H9 (cell line): ENCODE data around the gene ING1. TPM values are rescaled to one million over a fixed set of nuclear protein-coding genes. Genes with fewer than 3 reads are reported as not detected.

Experiments
- DNase-seq: peaks from one replicate; pipeline ENCODE4 v3.0.0-alpha.2; 2017
- H2AFZ ChIP-seq: one replicate; pipeline ENCODE4 v1.6.1; 2013; ENCODE audit warnings: mild to moderate bottlenecking, low read length, control low read depth, moderate library complexity
- H2AK5ac ChIP-seq: 2 replicates; pipeline ENCODE4 v1.6.1; 2013; ENCODE audit warnings: low read length, control low read depth, mixed read lengths; ENCODE audit not compliant: insufficient read length
- H2BK120ac ChIP-seq: one replicate; pipeline ENCODE4 v1.6.1; 2013; ENCODE audit warnings: low read depth, mild to moderate bottlenecking, low read length, control low read depth, inconsistent platforms; ENCODE audit not compliant: poor library complexity, severe bottlenecking
- H2BK12ac ChIP-seq: 2 replicates; pipeline ENCODE4 v1.6.1; 2013; ENCODE audit warnings: low read length, control low read depth, mixed read lengths, low read depth; ENCODE audit not compliant: insufficient read length
- H2BK15ac ChIP-seq: 2 replicates; pipeline ENCODE4 v1.6.1; 2013; ENCODE audit warnings: low read depth, low read length, control low read depth
- H2BK20ac ChIP-seq: one replicate; pipeline ENCODE4 v1.6.1; 2013; ENCODE audit warnings: low read depth, mild to moderate bottlenecking, low read length, control low read depth, inconsistent platforms; ENCODE audit not compliant: poor library complexity, severe bottlenecking
- H2BK5ac ChIP-seq: 2 replicates; pipeline ENCODE4 v1.6.1; 2013; ENCODE audit warnings: low read length, control low read depth, mixed read lengths; ENCODE audit not compliant: insufficient read length
- H3K14ac ChIP-seq: 2 replicates; pipeline ENCODE4 v1.6.1; 2013; ENCODE audit warnings: low read length, control low read depth; ENCODE audit not compliant: insufficient read depth
- H3K18ac ChIP-seq: 2 replicates; pipeline ENCODE4 v1.6.1; 2013; ENCODE audit warnings: low read depth, mild to moderate bottlenecking, mixed read lengths, low read length, control low read depth; ENCODE audit not compliant: insufficient read length
- H3K23ac ChIP-seq: 2 replicates; pipeline ENCODE4 v1.6.1; 2013; ENCODE audit warnings: low read length, control low read depth, mixed read lengths, low read depth; ENCODE audit not compliant: insufficient read length
- H3K23me2 ChIP-seq: 2 replicates; pipeline ENCODE4 v1.6.1; 2013; ENCODE audit warnings: low read depth, mild to moderate bottlenecking, mixed read lengths, low read length, control low read depth; ENCODE audit not compliant: insufficient read length, poor library complexity, severe bottlenecking
- H3K27ac ChIP-seq: 2 replicates; pipeline ENCODE4 v1.5.1; 2013; ENCODE audit warnings: low read length, control low read depth, mixed read lengths, low read depth; ENCODE audit not compliant: insufficient read length
- H3K27me3 ChIP-seq: 2 replicates; pipeline ENCODE4 v1.6.1; 2013; ENCODE audit warnings: low read length, control low read depth, inconsistent platforms; ENCODE audit not compliant: insufficient read depth
- H3K4ac ChIP-seq: 2 replicates; pipeline ENCODE4 v1.6.1; 2013; ENCODE audit warnings: low read depth, mild to moderate bottlenecking, control low read depth, inconsistent platforms, low read length, moderate library complexity
- H3K4me1 ChIP-seq: 2 replicates; pipeline ENCODE4 v1.6.1; 2013; ENCODE audit warnings: low read length, control low read depth, inconsistent platforms; ENCODE audit not compliant: insufficient read depth
- H3K4me2 ChIP-seq: 2 replicates; pipeline ENCODE4 v1.6.1; 2013; ENCODE audit warnings: low read length, control low read depth, mixed read lengths; ENCODE audit not compliant: insufficient read length, insufficient read depth
- H3K56ac ChIP-seq: 2 replicates; pipeline ENCODE4 v1.6.1; 2013; ENCODE audit warnings: low read depth, mild to moderate bottlenecking, mixed read lengths, low read length, control low read depth; ENCODE audit not compliant: insufficient read length
- H3K79me1 ChIP-seq: 2 replicates; pipeline ENCODE4 v1.6.1; 2013; ENCODE audit warnings: low read depth, mild to moderate bottlenecking, moderate library complexity, low read length, control low read depth, inconsistent platforms; ENCODE audit not compliant: insufficient read depth, poor library complexity, severe bottlenecking
- H3K79me2 ChIP-seq: 2 replicates; pipeline ENCODE4 v1.6.1; 2013; ENCODE audit warnings: low read length, control low read depth, inconsistent platforms; ENCODE audit not compliant: insufficient read depth
- H3K9ac ChIP-seq: 2 replicates; pipeline ENCODE4 v1.6.1; 2013; ENCODE audit warnings: low read length, control low read depth, mixed read lengths; ENCODE audit not compliant: insufficient read length; ENCODE audit errors: extremely low read depth
- H3K9me3 ChIP-seq: one replicate; pipeline ENCODE4 v1.6.1; 2013; ENCODE audit warnings: low read depth, low read length, inconsistent platforms; ENCODE audit not compliant: control insufficient read depth
- H3T11ph ChIP-seq: one replicate; pipeline ENCODE4 v1.6.1; 2013; ENCODE audit warnings: mild to moderate bottlenecking, low read length, control low read depth, inconsistent platforms
- H4K20me1 ChIP-seq: one replicate; pipeline ENCODE4 v1.6.1; 2013; ENCODE audit not compliant: control insufficient read depth, insufficient read length, insufficient read depth
- H4K5ac ChIP-seq: 2 replicates; pipeline ENCODE4 v1.6.1; 2013; ENCODE audit warnings: low read depth, mild to moderate bottlenecking, mixed read lengths, low read length, control low read depth; ENCODE audit not compliant: insufficient read length
- H4K8ac ChIP-seq: replicated peaks from 2 replicates; pipeline ENCODE4 v1.6.1; 2013; ENCODE audit warnings: low read length, control low read depth, mixed read lengths, low read depth; ENCODE audit not compliant: insufficient read length
- H4K91ac ChIP-seq: 2 replicates; pipeline ENCODE4 v1.6.1; 2013; ENCODE audit warnings: low read depth, mild to moderate bottlenecking, moderate library complexity, mixed read lengths, low read length, control low read depth; ENCODE audit not compliant: insufficient read length
- H3K27ac Mint-ChIP-seq, 3 experiments: 2 replicates in 2 of 3; 3 replicates in 1 of 3; pipeline ENCODE4 v1.8.0; 2020 to 2021; ENCODE audit warnings: mixed read lengths in 3 of 3, mild to moderate bottlenecking in 1 of 3, moderate library complexity in 1 of 3
- H3K27me3 Mint-ChIP-seq: 2 replicates; pipeline ENCODE4 v1.8.0; 2021; ENCODE audit warnings: low read depth, mild to moderate bottlenecking, moderate library complexity, mixed read lengths
- H3K36me3 Mint-ChIP-seq, 3 experiments: 2 replicates in 2 of 3; 3 replicates in 1 of 3; pipeline ENCODE4 v1.8.0; 2020 to 2021; ENCODE audit warnings: low read depth in 3 of 3, mixed read lengths in 3 of 3; ENCODE audit not compliant: insufficient read depth in 1 of 3
- H3K4me1 Mint-ChIP-seq, 2 experiments: 2 replicates each; pipeline ENCODE4 v1.8.0; 2020; ENCODE audit warnings: mixed read lengths in 2 of 2
- H3K4me3 Mint-ChIP-seq, 2 experiments: 2 replicates in 1 of 2; 3 replicates in 1 of 2; pipeline ENCODE4 v1.8.0; 2020 to 2021; ENCODE audit warnings: mild to moderate bottlenecking in 2 of 2, mixed read lengths in 2 of 2, moderate library complexity in 1 of 2
- H3K9me3 Mint-ChIP-seq, 2 experiments: 2 replicates in 1 of 2; 3 replicates in 1 of 2; pipeline ENCODE4 v1.8.0; 2020; ENCODE audit warnings: mild to moderate bottlenecking in 2 of 2, mixed read lengths in 2 of 2, moderate library complexity in 1 of 2
- WGBS: extraction: QIAGEN DNeasy Blood & Tissue Kit; methylation state at CpG from one replicate; pipeline ENCODE4 v1.1.7; 2013; ENCODE audit warnings: missing lambda C conversion rate, low lambda C conversion rate, mixed read lengths; ENCODE audit not compliant: insufficient read length; ENCODE audit errors: extremely low coverage; 5-methylcytosine and 5-hydroxymethylcytosine counted together
- total RNA-seq: library from RNA; stranded (reverse); gene quantifications from 2 replicates; pipeline ENCODE4 v1.2.1, GENCODE V29; 2021
- TF ChIP-seq, protein P1 (sequence below): fragments of 200-600 bp; sonication (generic); conservative IDR thresholded peaks from 3 replicates; pipeline ENCODE4 v1.8.0; 2021; ENCODE audit warnings: antibody characterized with exemption, mild to moderate bottlenecking

Gene ING1
- total RNA-seq, 1 experiment from 2014 or later = 17.3 TPM

DNA sequence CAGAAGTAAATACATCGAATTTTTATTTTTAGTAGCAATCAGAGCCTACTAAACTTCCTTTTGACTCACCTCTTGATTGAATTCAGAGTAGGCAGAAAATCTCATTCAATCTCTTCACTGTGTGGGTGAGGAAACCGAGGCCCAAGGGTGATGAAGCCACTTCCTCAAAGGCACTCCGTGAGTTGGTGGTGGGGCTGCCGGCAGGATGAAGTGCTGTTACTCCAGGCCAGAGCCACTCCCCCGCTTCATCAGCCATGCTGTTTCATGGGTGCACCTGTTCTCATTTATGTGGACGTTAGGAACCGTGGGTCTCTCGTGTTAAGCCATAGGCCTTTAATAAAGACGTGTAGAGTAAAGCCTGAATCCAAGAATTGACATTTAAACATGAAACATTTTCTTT lies 13.2 kb downstream of the ING1 start:
- Histone ChIP-seq H2BK120ac (no peak overlapping the region), H2BK20ac (no peak overlapping the region), H3K4me2 (no peak overlapping the region), H3K23me2 (no peaks in the 10 kb centered on the region), H3K27ac (no peak overlapping the region), H4K20me1 (no peaks in the 10 kb centered on the region), H3K4ac (no peak overlapping the region), H4K8ac (no peak overlapping the region), H3K9ac (no peak overlapping the region), H4K5ac (no peak overlapping the region), H2AK5ac (no peak overlapping the region), H2AFZ (no peak overlapping the region), H3K56ac (no peak overlapping the region), H3K4me1 (no peaks in the 10 kb centered on the region), H3K14ac (no peak overlapping the region), H3K27me3 (no peaks in the 10 kb centered on the region), H2BK15ac (no peak overlapping the region), H3K18ac (no peak overlapping the region), H3K9me3 (no peaks in the 10 kb centered on the region), H4K91ac (no peak overlapping the region), H2BK12ac (no peak overlapping the region), H2BK5ac (no peak overlapping the region), H3T11ph (no peak overlapping the region), H3K79me2 (no peaks in the 10 kb centered on the region; the same call in 1 of the 2 replicates), H3K23ac (no peak overlapping the region), H3K79me1 (peaks cover 3% of the 10 kb centered on the region)
- no peak for DNase-seq
- no peak overlapping the region for H3K27ac Mint-ChIP-seq
- H3K9me3 Mint-ChIP-seq = no peaks in the 10 kb centered on the region
- no peaks in the 10 kb centered on the region for H3K27me3 Mint-ChIP-seq
- WGBS = no CpG with 5 or more reads among the region's 9 CpGs
- no peak overlapping the region for H3K4me3 Mint-ChIP-seq
- TF ChIP-seq, protein P1, sequence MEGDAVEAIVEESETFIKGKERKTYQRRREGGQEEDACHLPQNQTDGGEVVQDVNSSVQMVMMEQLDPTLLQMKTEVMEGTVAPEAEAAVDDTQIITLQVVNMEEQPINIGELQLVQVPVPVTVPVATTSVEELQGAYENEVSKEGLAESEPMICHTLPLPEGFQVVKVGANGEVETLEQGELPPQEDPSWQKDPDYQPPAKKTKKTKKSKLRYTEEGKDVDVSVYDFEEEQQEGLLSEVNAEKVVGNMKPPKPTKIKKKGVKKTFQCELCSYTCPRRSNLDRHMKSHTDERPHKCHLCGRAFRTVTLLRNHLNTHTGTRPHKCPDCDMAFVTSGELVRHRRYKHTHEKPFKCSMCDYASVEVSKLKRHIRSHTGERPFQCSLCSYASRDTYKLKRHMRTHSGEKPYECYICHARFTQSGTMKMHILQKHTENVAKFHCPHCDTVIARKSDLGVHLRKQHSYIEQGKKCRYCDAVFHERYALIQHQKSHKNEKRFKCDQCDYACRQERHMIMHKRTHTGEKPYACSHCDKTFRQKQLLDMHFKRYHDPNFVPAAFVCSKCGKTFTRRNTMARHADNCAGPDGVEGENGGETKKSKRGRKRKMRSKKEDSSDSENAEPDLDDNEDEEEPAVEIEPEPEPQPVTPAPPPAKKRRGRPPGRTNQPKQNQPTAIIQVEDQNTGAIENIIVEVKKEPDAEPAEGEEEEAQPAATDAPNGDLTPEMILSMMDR = no peak
- H3K4me1 Mint-ChIP-seq = peaks cover 0 to 5% of the 10 kb centered on the region in 2 experiments; a peak in 1 of 4 replicates
- peaks cover 0 to 5% (median 0%) of the 10 kb centered on the region in 3 experiments; a peak in 1 of 7 replicates for H3K36me3 Mint-ChIP-seq
